AG09319 (cell line): Measurements from ENCODE around the gene NEXN.

Experiments used
- DNase-seq: peaks from one replicate; pipeline ENCODE4 v3.0.0-alpha.2; 2010; ENCODE audit warnings: low read depth; ENCODE audit errors: extremely low read depth
- TF ChIP-seq, protein P1 (sequence below): IDR thresholded peaks from 2 replicates; pipeline ENCODE4 v1.5.1; 2011; ENCODE audit warnings: low read depth, mild to moderate bottlenecking, inconsistent platforms, low read length, moderate library complexity

The NEXN gene

GRCh38 chr1:77881061-77881460 lies 7.4 kb upstream of the NEXN start:
- DNase-seq, result no peak
- TF ChIP-seq, protein P1, sequence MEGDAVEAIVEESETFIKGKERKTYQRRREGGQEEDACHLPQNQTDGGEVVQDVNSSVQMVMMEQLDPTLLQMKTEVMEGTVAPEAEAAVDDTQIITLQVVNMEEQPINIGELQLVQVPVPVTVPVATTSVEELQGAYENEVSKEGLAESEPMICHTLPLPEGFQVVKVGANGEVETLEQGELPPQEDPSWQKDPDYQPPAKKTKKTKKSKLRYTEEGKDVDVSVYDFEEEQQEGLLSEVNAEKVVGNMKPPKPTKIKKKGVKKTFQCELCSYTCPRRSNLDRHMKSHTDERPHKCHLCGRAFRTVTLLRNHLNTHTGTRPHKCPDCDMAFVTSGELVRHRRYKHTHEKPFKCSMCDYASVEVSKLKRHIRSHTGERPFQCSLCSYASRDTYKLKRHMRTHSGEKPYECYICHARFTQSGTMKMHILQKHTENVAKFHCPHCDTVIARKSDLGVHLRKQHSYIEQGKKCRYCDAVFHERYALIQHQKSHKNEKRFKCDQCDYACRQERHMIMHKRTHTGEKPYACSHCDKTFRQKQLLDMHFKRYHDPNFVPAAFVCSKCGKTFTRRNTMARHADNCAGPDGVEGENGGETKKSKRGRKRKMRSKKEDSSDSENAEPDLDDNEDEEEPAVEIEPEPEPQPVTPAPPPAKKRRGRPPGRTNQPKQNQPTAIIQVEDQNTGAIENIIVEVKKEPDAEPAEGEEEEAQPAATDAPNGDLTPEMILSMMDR, result no peak

DNA sequence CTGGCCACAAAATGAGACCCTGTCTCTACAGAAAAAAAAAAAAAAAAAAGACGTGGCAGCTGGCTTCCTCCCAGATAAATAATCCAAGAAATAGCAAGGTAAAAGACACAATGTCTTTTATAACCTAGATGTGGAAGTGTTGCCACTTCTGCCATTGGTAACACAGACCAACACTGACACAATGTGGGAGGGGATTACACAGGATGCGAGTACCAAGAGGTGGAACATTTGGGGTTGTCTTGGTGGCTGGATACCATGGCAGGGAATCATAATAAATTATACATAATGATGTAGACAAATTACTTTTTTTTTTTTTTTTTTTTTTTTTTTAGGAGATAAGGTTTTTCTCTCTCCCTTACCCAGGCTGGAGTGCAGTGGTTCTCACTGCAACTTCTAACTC lies 6.0 kb upstream of the NEXN start:
- no peak for DNase-seq

DNA sequence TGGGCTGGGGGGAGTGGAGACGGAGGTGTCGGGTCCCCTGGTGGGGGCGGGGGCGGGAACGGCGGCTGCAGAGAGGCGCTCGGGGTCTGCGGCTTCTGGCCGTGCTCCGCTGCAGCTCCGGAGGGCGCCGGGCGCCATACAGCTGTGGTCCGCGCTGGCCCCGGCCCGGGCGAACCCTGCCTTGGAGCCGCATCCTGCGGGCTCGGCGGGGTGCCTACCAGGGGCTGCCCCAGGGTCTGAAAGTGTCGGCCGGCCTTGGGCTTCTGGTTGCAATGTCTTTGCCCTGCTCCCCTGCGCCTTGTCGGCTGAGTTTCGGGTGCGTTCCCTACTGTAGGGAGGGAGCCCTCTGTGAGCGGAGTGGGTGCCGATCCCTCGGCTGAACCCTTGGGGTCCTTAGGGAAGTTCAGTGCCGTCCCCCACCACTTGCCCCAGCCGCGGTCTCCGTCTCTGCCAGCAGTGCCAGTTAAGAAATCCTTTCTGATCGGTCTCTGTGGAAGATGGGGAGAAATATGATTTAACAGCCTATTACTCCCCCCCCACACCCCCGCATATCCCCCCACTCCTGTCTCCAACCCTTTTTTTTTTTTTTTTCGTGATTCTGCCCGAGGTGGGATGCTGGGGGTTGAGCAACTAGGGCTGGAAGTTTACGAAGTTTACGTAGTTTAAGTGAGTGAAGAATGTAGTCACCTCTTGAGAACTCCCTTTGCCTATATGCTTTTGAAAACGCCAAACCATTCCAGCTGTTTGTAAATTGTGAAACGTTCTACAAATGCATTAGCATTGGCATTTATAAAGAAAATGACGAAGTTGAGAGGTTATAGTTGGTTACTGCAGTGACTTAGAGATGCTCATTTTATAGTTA lies 588 bp downstream of the NEXN start:
- DNase-seq, result no peak
- TF ChIP-seq, protein P1, result no peak

More for the DNA sequence above, 6.0 kb upstream of the NEXN start:
- TF ChIP-seq, protein P1, result no peak

- TF ChIP-seq, protein P1, result no peak
- peak; percentile 30 for DNase-seq
Measured at GRCh38 chr1:77889671-77890070, 1.2 kb downstream of the NEXN start.

GRCh38 chr1:77891200-77891599 lies 2.8 kb downstream of the NEXN start:
- TF ChIP-seq, protein P1, result no peak
- DNase-seq, result no peak

- DNase-seq, result no peak
- TF ChIP-seq, protein P1, result no peak
Measured at GRCh38 chr1:77899647-77900320, 11.4 kb downstream of the NEXN start.

- TF ChIP-seq, protein P1, result peak; percentile 79
- peak; percentile 49 for DNase-seq
Measured at GRCh38 chr1:77900687-77901293, 12.4 kb downstream of the NEXN start.
